Gastrocnemius medialis (tissue), 4 donors: Measurements from ENCODE around the gene GNMT.

Experiments used
- CTCF ChIP-seq, 5 experiments: fragments of 450-650 bp in 3 of 5; fragments of 200-600 bp in 2 of 5; sonication (generic) in 2 of 5; IDR thresholded peaks in 4 of 5; conservative IDR thresholded peaks in 1 of 5; 1 replicate in 4 of 5; 2 replicates in 1 of 5; pipeline ENCODE4 v1.5.1; 2016 to 2019; ENCODE audit warnings: antibody characterized with exemption in 5 of 5, mild to moderate bottlenecking in 3 of 5, moderate library complexity in 3 of 5
- POLR2A ChIP-seq, 2 donors: fragments of 450-650 bp; IDR thresholded peaks; one replicate each; pipeline ENCODE4 v1.6.1; 2017; ENCODE audit warnings: antibody characterized with exemption in 2 of 2, mild to moderate bottlenecking in 2 of 2, moderate library complexity in 2 of 2

- TF ChIP-seq CTCF (IDR thresholded peaks at IDR 0.05 in 4 of 5, conservative IDR thresholded peaks at IDR 0.05 in 1 of 5), result no peak
- TF ChIP-seq POLR2A (IDR thresholded peaks at IDR 0.05), result no peak
These were observed 52.7 kb downstream of the GNMT start for GRCh38 chr6:43013097-43013842.
